ENCODE data around the gene L3MBTL2.

- TF ChIP-seq YY2 (tag by site-specific recombination; IDR thresholded peaks at IDR 0.05), result no peak
- no peak for TF ChIP-seq ZNF530 (tag by site-specific recombination; IDR thresholded peaks at IDR 0.05; ENCODE audit: low read depth)
- no peak for TF ChIP-seq ZNF639 (tag by site-specific recombination; IDR thresholded peaks at IDR 0.05)
- TF ChIP-seq KLF9 (tag by site-specific recombination; IDR thresholded peaks at IDR 0.05; ENCODE audit: low read depth), result no peak
- no peak for TF ChIP-seq ZNF830 (tag by site-specific recombination; IDR thresholded peaks at IDR 0.05; ENCODE audit: low read depth)
- TF ChIP-seq KLF7 (tag by site-specific recombination; IDR thresholded peaks at IDR 0.05; ENCODE audit: borderline replicate concordance), result no peak
- TF ChIP-seq ZNF692 (tag by site-specific recombination; IDR thresholded peaks at IDR 0.05), result no peak
- no peak for TF ChIP-seq YY1 (tag by site-specific recombination; IDR thresholded peaks at IDR 0.05)
- no peak for TF ChIP-seq CTCF (tag by site-specific recombination; IDR thresholded peaks at IDR 0.05)
- TF ChIP-seq ZNF335 (tag by site-specific recombination; conservative IDR thresholded peaks at IDR 0.05), result no peak
Observed at GRCh38 chr22:41215409-41215808, 10.3 kb downstream of the L3MBTL2 start.
